HepG2 (cell line): ENCODE results near the gene AUP1. TPM values are rescaled to one million over a fixed set of nuclear protein-coding genes. Genes with fewer than 3 reads are reported as not detected.

Experiments used
- CBX1 ChIP-seq: IDR thresholded peaks from one replicate; pipeline ENCODE4 v1.6.1; 2016; ENCODE audit warnings: antibody characterized with exemption, low read depth
- GTF3A ChIP-seq: sonication (generic); formaldehyde crosslinking; conservative IDR thresholded peaks from 2 replicates; pipeline ENCODE4 v1.4.0; 2020; ENCODE audit warnings: mild to moderate bottlenecking, missing genetic modification reagents
- HCFC1 ChIP-seq: fragments of 150-350 bp; IDR thresholded peaks from 2 replicates; pipeline ENCODE4 v1.6.1; 2014; ENCODE audit warnings: low read depth, low read length
- ISL2 ChIP-seq: sonication (generic); formaldehyde crosslinking; IDR thresholded peaks from 2 replicates; pipeline ENCODE4 v1.5.0; 2020; ENCODE audit warnings: missing genetic modification reagents
- MBD4 ChIP-seq: IDR thresholded peaks from 2 replicates; pipeline ENCODE4 v1.6.1; 2012; ENCODE audit warnings: low read length, inconsistent platforms, borderline replicate concordance
- NR2F6 ChIP-seq, 2 experiments: IDR thresholded peaks; 2 replicates each; pipeline ENCODE4 v1.6.1; 2016; ENCODE audit warnings: antibody characterized with exemption in 1 of 2, mild to moderate bottlenecking in 1 of 2
- PHB2 ChIP-seq: fragments of 450-650 bp; IDR thresholded peaks from 2 replicates; pipeline ENCODE4 v1.6.1; 2018; ENCODE audit not compliant: partially characterized antibody
- RBFOX2 ChIP-seq: fragments of 200-400 bp; formaldehyde crosslinking; IDR thresholded peaks from 2 replicates; pipeline ENCODE4 v1.6.1; 2017; ENCODE audit warnings: low read depth, mild to moderate bottlenecking, low read length
- ZNF121 ChIP-seq: sonication (generic); formaldehyde crosslinking; IDR thresholded peaks from 2 replicates; pipeline ENCODE4 v1.5.0; 2020; ENCODE audit warnings: mild to moderate bottlenecking, missing genetic modification reagents
- ZNF558 ChIP-seq: sonication (generic); formaldehyde crosslinking; IDR thresholded peaks from 2 replicates; pipeline ENCODE4 v1.9.0; 2022; ENCODE audit warnings: mild to moderate bottlenecking, missing genetic modification reagents, borderline replicate concordance
- ZNF563 ChIP-seq: sonication (generic); formaldehyde crosslinking; IDR thresholded peaks from 2 replicates; pipeline ENCODE4 v1.8.0; 2022; ENCODE audit warnings: mild to moderate bottlenecking, moderate library complexity, missing genetic modification reagents
- ZNF564 ChIP-seq: sonication (generic); formaldehyde crosslinking; IDR thresholded peaks from 2 replicates; pipeline ENCODE4 v1.8.1; 2023; ENCODE audit warnings: mild to moderate bottlenecking, missing genetic modification reagents
- polyA plus RNA-seq, 8 experiments: library from polyadenylated mRNA; depleted of rRNA in 3 of 8; stranded (reverse) in 7 of 8; unstranded in 1 of 8; fragments of >200 nt; fragmentation: Illumina TruSeq in 4 of 8; extraction: Trizol in 4 of 8; gene quantifications; 2 replicates each; pipeline versions ENCODE4 v1.2.1 to v1.2.3, GENCODE V29; 2011 to 2016; ENCODE audit warnings: low read depth in 4 of 8, missing spikeins in 1 of 8, mixed read lengths in 1 of 8; ENCODE audit not compliant: insufficient read depth in 1 of 8
- total RNA-seq, 5 experiments: library from RNA; depleted of rRNA; stranded (reverse); fragments of >200 nt; fragmentation: Illumina TruSeq; extraction: Trizol; gene quantifications; 2 replicates each; pipeline ENCODE4 v1.2.3, GENCODE V29; 2016; ENCODE audit warnings: low read depth in 1 of 5
- TF ChIP-seq, protein P1 (sequence below): sonication (generic); formaldehyde crosslinking; IDR thresholded peaks from 2 replicates; pipeline ENCODE4 v1.5.0; 2020; ENCODE audit warnings: mild to moderate bottlenecking, missing genetic modification reagents, borderline replicate concordance
- TF ChIP-seq, protein P2 (sequence below): IDR thresholded peaks from 2 replicates; pipeline ENCODE4 v1.6.1; 2016; ENCODE audit warnings: control low read depth
- TF ChIP-seq, protein P3 (sequence below): sonication (generic); formaldehyde crosslinking; IDR thresholded peaks from 2 replicates; pipeline ENCODE4 v1.8.1; 2022; ENCODE audit warnings: low read depth, mild to moderate bottlenecking, missing genetic modification reagents
- TF ChIP-seq, protein P4 (sequence below): IDR thresholded peaks from 2 replicates; pipeline ENCODE4 v1.6.1; 2016; ENCODE audit warnings: missing genetic modification reagents, missing compliant biosample characterization
- TF ChIP-seq, protein P5 (sequence below): sonication (generic); formaldehyde crosslinking; IDR thresholded peaks from 2 replicates; pipeline ENCODE4 v1.4.0; 2020; ENCODE audit warnings: missing genetic modification reagents
- TF ChIP-seq, protein P6 (sequence below): sonication (generic); formaldehyde crosslinking; conservative IDR thresholded peaks from 2 replicates; pipeline ENCODE4 v1.4.0; 2020; ENCODE audit warnings: missing genetic modification reagents

The AUP1 gene
- total and polyA plus RNA-seq, 2 of the 13 experiments (the other 11 are each of a cell fraction or from before 2014, with no cell fraction given): 174 to 267 TPM

DNA sequence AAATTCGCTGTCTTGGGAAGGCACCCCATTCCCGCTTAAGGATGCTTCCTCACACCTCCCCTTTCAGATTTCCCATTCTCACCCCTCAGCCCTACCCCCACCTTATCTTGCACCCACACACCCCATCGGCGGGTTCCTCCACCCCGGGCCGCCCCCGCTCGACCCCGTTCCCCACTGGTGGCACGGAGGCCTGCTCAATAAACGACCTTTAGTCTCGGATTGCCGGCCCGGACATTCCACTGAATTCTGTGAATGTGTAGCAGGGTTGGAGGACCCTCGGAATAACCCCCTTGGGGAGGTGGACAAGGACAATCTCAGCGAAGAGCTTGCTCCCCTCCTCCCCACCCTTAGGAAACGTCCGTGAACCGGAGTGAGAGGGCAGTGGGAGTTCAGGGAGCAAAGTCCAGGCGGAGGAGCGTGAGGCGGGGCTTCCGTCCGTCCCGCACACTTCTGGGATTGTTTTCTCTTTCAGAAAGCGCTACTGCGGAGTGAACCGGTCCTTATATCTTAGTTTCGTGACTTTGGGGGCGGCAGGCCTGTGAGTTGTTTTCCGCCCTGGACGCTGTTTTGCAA, 27.3 kb downstream of the AUP1 start (continued):
- TF ChIP-seq, protein P1, sequence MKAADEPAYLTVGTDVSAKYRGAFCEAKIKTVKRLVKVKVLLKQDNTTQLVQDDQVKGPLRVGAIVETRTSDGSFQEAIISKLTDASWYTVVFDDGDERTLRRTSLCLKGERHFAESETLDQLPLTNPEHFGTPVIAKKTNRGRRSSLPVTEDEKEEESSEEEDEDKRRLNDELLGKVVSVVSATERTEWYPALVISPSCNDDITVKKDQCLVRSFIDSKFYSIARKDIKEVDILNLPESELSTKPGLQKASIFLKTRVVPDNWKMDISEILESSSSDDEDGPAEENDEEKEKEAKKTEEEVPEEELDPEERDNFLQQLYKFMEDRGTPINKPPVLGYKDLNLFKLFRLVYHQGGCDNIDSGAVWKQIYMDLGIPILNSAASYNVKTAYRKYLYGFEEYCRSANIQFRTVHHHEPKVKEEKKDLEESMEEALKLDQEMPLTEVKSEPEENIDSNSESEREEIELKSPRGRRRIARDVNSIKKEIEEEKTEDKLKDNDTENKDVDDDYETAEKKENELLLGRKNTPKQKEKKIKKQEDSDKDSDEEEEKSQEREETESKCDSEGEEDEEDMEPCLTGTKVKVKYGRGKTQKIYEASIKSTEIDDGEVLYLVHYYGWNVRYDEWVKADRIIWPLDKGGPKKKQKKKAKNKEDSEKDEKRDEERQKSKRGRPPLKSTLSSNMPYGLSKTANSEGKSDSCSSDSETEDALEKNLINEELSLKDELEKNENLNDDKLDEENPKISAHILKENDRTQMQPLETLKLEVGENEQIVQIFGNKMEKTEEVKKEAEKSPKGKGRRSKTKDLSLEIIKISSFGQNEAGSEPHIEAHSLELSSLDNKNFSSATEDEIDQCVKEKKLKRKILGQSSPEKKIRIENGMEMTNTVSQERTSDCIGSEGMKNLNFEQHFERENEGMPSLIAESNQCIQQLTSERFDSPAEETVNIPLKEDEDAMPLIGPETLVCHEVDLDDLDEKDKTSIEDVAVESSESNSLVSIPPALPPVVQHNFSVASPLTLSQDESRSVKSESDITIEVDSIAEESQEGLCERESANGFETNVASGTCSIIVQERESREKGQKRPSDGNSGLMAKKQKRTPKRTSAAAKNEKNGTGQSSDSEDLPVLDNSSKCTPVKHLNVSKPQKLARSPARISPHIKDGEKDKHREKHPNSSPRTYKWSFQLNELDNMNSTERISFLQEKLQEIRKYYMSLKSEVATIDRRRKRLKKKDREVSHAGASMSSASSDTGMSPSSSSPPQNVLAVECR (CRISPR knock-in tag): no peak
- TF ChIP-seq RBFOX2 (no peak), ZNF121 (CRISPR knock-in tag) (no peak), ZNF564 (no peak), GTF3A (no peak), PHB2 (no peak), ISL2 (CRISPR knock-in tag) (peak; percentile 55; the same call in 1 of the 2 replicates), NR2F6 (IDR thresholded peaks at IDR 0.05) (peak; percentile 86), NR2F6 (CRISPR knock-in tag; IDR thresholded peaks at IDR 0.05) (peak; percentile 89), CBX1 (no peak), ZNF558 (CRISPR knock-in tag) (no peak), HCFC1 (no peak), ZNF563 (CRISPR knock-in tag) (no peak; the same call in 1 of the 2 replicates), MBD4 (no peak)
- TF ChIP-seq, protein P2, sequence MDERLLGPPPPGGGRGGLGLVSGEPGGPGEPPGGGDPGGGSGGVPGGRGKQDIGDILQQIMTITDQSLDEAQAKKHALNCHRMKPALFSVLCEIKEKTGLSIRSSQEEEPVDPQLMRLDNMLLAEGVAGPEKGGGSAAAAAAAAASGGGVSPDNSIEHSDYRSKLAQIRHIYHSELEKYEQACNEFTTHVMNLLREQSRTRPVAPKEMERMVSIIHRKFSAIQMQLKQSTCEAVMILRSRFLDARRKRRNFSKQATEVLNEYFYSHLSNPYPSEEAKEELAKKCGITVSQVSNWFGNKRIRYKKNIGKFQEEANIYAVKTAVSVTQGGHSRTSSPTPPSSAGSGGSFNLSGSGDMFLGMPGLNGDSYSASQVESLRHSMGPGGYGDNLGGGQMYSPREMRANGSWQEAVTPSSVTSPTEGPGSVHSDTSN: no peak
- TF ChIP-seq, protein P3, sequence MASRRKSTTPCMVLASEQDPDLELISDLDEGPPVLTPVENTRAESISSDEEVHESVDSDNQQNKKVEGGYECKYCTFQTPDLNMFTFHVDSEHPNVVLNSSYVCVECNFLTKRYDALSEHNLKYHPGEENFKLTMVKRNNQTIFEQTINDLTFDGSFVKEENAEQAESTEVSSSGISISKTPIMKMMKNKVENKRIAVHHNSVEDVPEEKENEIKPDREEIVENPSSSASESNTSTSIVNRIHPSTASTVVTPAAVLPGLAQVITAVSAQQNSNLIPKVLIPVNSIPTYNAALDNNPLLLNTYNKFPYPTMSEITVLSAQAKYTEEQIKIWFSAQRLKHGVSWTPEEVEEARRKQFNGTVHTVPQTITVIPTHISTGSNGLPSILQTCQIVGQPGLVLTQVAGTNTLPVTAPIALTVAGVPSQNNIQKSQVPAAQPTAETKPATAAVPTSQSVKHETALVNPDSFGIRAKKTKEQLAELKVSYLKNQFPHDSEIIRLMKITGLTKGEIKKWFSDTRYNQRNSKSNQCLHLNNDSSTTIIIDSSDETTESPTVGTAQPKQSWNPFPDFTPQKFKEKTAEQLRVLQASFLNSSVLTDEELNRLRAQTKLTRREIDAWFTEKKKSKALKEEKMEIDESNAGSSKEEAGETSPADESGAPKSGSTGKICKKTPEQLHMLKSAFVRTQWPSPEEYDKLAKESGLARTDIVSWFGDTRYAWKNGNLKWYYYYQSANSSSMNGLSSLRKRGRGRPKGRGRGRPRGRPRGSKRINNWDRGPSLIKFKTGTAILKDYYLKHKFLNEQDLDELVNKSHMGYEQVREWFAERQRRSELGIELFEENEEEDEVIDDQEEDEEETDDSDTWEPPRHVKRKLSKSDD (CRISPR knock-in tag): peak; percentile 38; the same call in 1 of the 2 replicates
- TF ChIP-seq, protein P4, sequence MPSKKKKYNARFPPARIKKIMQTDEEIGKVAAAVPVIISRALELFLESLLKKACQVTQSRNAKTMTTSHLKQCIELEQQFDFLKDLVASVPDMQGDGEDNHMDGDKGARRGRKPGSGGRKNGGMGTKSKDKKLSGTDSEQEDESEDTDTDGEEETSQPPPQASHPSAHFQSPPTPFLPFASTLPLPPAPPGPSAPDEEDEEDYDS (CRISPR knock-in tag): peak; percentile 84
- TF ChIP-seq, protein P5, sequence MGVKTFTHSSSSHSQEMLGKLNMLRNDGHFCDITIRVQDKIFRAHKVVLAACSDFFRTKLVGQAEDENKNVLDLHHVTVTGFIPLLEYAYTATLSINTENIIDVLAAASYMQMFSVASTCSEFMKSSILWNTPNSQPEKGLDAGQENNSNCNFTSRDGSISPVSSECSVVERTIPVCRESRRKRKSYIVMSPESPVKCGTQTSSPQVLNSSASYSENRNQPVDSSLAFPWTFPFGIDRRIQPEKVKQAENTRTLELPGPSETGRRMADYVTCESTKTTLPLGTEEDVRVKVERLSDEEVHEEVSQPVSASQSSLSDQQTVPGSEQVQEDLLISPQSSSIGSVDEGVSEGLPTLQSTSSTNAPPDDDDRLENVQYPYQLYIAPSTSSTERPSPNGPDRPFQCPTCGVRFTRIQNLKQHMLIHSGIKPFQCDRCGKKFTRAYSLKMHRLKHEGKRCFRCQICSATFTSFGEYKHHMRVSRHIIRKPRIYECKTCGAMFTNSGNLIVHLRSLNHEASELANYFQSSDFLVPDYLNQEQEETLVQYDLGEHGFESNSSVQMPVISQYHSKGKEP: peak; percentile 49; the same call in 1 of the 2 replicates
- TF ChIP-seq, protein P6, sequence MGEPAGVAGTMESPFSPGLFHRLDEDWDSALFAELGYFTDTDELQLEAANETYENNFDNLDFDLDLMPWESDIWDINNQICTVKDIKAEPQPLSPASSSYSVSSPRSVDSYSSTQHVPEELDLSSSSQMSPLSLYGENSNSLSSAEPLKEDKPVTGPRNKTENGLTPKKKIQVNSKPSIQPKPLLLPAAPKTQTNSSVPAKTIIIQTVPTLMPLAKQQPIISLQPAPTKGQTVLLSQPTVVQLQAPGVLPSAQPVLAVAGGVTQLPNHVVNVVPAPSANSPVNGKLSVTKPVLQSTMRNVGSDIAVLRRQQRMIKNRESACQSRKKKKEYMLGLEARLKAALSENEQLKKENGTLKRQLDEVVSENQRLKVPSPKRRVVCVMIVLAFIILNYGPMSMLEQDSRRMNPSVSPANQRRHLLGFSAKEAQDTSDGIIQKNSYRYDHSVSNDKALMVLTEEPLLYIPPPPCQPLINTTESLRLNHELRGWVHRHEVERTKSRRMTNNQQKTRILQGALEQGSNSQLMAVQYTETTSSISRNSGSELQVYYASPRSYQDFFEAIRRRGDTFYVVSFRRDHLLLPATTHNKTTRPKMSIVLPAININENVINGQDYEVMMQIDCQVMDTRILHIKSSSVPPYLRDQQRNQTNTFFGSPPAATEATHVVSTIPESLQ: 0 out of 2 replicates have a peak, but pooled peaks have one; percentile 26
